T follicular helper cell (primary cell): ENCODE results near the gene FAM72A.
"Not testable (repeated sequence)": the region's sequence is repeated elsewhere in the genome, so short reads cannot be mapped to it uniquely, and the experiment has no call there.

ENCODE experiments used
- DNase-seq: peaks from one replicate; pipeline ENCODE4 v3.0.0-alpha.2; 2020; ENCODE audit warnings: low read depth

Gene FAM72A

GRCh38 chr1:206169794-206170193, 32.8 kb downstream of the FAM72A start:
- DNase-seq, result not testable (repeated sequence)

DNA sequence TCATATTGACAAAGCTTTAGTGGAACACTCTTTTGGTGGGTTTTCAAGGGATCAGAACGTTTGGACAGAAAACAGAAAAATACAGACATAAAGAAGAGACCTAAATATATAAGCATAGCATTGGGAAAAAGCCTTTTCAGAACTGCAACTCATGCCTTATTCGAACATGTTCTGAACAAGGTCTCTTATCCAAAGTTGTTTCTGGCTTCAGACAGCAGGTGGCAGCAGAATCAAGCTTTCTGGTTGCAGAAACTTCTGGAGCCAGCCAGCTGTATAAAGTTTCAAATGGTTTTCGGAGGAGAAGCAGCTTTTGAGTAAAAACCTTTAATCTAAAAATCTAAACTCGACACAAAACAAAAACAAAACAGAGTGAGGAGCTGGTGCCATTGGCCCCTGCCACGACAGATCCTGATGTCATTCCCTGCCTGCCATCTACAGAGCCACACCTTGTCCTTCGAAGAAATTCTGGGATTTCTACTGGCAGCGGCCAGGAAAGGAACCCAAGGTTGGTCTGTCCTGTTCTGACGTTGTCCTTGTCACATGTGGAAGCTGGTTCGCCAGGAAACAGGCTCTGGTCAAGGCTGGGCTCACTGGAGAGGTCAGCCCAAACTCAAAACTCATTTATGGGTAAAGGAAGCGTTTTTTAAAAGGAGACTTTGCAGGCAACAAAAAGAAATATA, 35.1 kb downstream of the FAM72A start:
- not testable (repeated sequence) for DNase-seq

DNA sequence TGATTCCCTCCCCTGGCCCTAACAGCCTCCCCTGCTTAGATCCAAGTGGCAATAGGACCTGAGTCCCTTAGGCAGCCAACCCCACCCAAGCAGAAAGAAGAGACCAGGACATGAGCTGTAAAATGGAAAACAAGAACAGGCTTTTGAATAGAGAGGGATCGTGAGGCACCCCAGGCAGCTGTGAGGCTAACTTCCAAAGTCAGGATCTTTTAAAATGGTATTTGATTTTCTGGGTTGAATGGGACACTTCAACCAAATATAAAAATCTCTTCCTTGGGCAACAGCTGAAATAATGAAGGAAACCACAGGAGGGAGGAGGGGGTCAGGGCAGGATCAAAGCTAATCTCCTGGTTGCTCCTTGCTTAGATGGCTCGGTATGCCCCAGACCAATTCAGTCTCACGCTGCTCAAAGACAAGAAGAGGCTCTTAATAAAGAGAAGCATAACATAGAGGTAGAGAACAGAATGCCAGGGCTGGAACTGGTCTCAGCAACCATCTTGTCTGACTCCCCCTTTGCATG, 56.8 kb downstream of the FAM72A start:
- DNase-seq, result no peak

- DNase-seq, result no peak
These were observed 58.0 kb downstream of the FAM72A start for GRCh38 chr1:206144605-206145004.

GRCh38 chr1:206143537-206144172, 59.0 kb downstream of the FAM72A start:
- DNase-seq, result no peak

- no peak for DNase-seq
These were observed 59.9 kb downstream of the FAM72A start for GRCh38 chr1:206142770-206143169.

- DNase-seq, result no peak
These were observed 60.6 kb downstream of the FAM72A start for GRCh38 chr1:206142011-206142410.

- no peak for DNase-seq
These were observed 66.4 kb downstream of the FAM72A start for GRCh38 chr1:206136241-206136640.
